VCaP (cell line): ENCODE results near the gene TAPT1.

Experiments
- H3K27ac ChIP-seq: fragments of 450-650 bp; 2 replicates; pipeline ENCODE4 v1.5.1; 2017
- CTCF ChIP-seq: fragments of 450-650 bp; conservative IDR thresholded peaks from 2 replicates; pipeline ENCODE4 v1.5.1; 2017; ENCODE audit warnings: mild to moderate bottlenecking, moderate library complexity

Gene TAPT1

GRCh38 chr4:16233569-16234177 is 7.4 kb upstream of the TAPT1 start:
- TF ChIP-seq CTCF = no peak
- H3K27ac ChIP-seq = no peak overlapping the region

- H3K27ac ChIP-seq = no peak overlapping the region
- no peak for TF ChIP-seq CTCF
Observed at GRCh38 chr4:16231570-16232245, 5.4 kb upstream of the TAPT1 start.

- TF ChIP-seq CTCF = no peak
- no peak overlapping the region for H3K27ac ChIP-seq
Observed at GRCh38 chr4:16230308-16230707, 4.0 kb upstream of the TAPT1 start.

- no peak overlapping the region for H3K27ac ChIP-seq
- TF ChIP-seq CTCF = no peak
Observed at GRCh38 chr4:16229604-16230003, 3.3 kb upstream of the TAPT1 start.

- no peak for TF ChIP-seq CTCF
- H3K27ac ChIP-seq = peak overlapping the region; percentile 96
Observed at GRCh38 chr4:16227462-16227868, 1.2 kb upstream of the TAPT1 start.

GRCh38 chr4:16226816-16227461 is 668 bp upstream of the TAPT1 start:
- H3K27ac ChIP-seq = peak overlapping the region; percentile 96
- TF ChIP-seq CTCF = no peak

- no peak for TF ChIP-seq CTCF
- H3K27ac ChIP-seq = peak overlapping the region; percentile 96
Observed at GRCh38 chr4:16225167-16225862, 956 bp downstream of the TAPT1 start.
